RWPE2 (cell line): Measurements from ENCODE around the gene ABCB9.

Experiments used
- ATAC-seq: fragments of 200-7000 bp; cut with Tn5 transposase; 3 replicates; pipeline ENCODE4 v1.9.1; 2021; ENCODE audit warnings: low read depth
- DNase-seq: peaks from one replicate; pipeline ENCODE4 v3.0.0-alpha.2; 2020; ENCODE audit warnings: low spot score
- H3K27ac ChIP-seq: fragments of 450-650 bp; 2 replicates; pipeline ENCODE4 v1.5.1; 2017; ENCODE audit warnings: mild to moderate bottlenecking; ENCODE audit not compliant: poor library complexity, severe bottlenecking
- H3K27me3 ChIP-seq: fragments of 250-450 bp; sonication (Bioruptor Pico); 2 replicates; pipeline ENCODE4 v1.5.1; 2021; ENCODE audit warnings: mild to moderate bottlenecking, moderate library complexity; ENCODE audit not compliant: insufficient read depth, poor library complexity, severe bottlenecking
- H3K36me3 ChIP-seq: fragments of 250-450 bp; sonication (Bioruptor Pico); 2 replicates; pipeline ENCODE4 v1.5.1; 2020; ENCODE audit warnings: low read depth, mild to moderate bottlenecking, moderate library complexity
- H3K4me1 ChIP-seq: fragments of 250-450 bp; sonication (Bioruptor Pico); 2 replicates; pipeline ENCODE4 v1.5.1; 2021; ENCODE audit warnings: mild to moderate bottlenecking, moderate library complexity; ENCODE audit not compliant: insufficient read depth, poor library complexity, severe bottlenecking
- H3K4me3 ChIP-seq: fragments of 250-450 bp; sonication (Bioruptor Pico); 2 replicates; pipeline ENCODE4 v1.5.1; 2021; ENCODE audit warnings: mild to moderate bottlenecking, moderate library complexity; ENCODE audit not compliant: severe bottlenecking
- H3K9me3 ChIP-seq: fragments of 250-450 bp; sonication (Bioruptor Pico); 2 replicates; pipeline ENCODE4 v1.5.1; 2021; ENCODE audit warnings: mild to moderate bottlenecking, moderate library complexity; ENCODE audit not compliant: severe bottlenecking
- TF ChIP-seq, protein P1 (sequence below): fragments of 450-650 bp; IDR thresholded peaks from one replicate; pipeline ENCODE4 v1.5.1; 2017; ENCODE audit warnings: mild to moderate bottlenecking, moderate library complexity; ENCODE audit not compliant: poor library complexity, severe bottlenecking

The ABCB9 gene

DNA sequence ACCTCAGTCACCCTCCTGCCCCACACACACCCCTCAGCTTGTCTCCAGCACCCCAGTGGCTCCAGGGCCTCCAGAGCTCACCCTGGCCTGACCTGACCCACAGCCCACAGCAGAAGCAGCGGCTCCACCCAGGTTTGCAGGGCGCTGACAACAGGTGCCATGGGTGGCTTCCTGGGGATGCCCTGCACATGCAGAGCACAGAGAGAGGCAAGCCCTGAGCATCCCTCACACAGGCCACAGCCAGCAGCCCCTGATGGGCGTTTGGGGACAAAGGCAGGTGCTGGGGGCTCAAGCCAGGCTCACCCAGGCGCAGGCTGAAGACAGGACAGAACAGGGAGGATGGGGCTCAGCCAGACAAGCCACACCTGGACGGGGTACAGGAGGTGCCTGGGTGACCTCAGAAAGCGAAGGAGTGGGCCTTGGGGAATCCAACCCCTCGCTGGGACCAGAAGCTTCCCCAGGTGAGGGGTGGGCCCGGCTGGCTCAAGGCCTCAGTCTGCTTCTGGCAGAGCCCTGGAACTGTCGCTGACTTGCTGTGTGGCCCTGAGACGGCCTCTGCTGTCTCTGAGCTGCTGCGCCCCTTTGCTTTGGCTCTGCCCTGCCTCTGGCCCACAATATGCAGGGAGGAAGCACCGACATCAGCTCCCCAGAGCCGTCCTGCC lies 24.8 kb upstream of the ABCB9 start:
- H3K4me3 ChIP-seq = no peak overlapping the region
- no peak overlapping the region for H3K27ac ChIP-seq
- ATAC-seq = no peak
- H3K36me3 ChIP-seq = no peaks in the 10 kb centered on the region
- TF ChIP-seq, protein P1, sequence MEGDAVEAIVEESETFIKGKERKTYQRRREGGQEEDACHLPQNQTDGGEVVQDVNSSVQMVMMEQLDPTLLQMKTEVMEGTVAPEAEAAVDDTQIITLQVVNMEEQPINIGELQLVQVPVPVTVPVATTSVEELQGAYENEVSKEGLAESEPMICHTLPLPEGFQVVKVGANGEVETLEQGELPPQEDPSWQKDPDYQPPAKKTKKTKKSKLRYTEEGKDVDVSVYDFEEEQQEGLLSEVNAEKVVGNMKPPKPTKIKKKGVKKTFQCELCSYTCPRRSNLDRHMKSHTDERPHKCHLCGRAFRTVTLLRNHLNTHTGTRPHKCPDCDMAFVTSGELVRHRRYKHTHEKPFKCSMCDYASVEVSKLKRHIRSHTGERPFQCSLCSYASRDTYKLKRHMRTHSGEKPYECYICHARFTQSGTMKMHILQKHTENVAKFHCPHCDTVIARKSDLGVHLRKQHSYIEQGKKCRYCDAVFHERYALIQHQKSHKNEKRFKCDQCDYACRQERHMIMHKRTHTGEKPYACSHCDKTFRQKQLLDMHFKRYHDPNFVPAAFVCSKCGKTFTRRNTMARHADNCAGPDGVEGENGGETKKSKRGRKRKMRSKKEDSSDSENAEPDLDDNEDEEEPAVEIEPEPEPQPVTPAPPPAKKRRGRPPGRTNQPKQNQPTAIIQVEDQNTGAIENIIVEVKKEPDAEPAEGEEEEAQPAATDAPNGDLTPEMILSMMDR = no peak
- no peaks in the 10 kb centered on the region for H3K27me3 ChIP-seq
- DNase-seq = no peak
- no peaks in the 10 kb centered on the region for H3K9me3 ChIP-seq
- no peaks in the 10 kb centered on the region for H3K4me1 ChIP-seq

DNA sequence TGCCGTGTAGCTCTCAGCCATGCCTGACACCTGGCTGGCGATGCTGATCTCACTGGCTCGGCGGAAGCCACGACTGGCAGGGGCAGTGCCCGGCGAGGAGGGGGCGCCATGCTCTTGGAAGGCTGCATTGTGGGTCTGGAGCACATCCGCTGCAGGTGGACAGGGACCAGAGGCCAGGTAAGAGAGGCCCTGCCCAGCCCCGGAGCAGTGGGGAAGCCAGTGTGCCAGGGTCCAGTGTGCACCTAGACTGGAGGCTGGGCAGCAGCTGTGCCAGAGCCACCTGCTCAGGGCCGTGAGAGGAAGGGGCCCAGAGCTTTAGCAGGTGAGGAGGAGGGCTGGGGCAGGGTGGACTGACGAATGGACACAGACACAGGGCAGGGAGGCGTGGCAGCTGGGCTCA lies 24.3 kb upstream of the ABCB9 start:
- H3K9me3 ChIP-seq = no peaks in the 10 kb centered on the region
- no peak overlapping the region for H3K27ac ChIP-seq
- H3K4me3 ChIP-seq = no peak overlapping the region
- TF ChIP-seq, protein P1 = no peak
- DNase-seq = no peak
- H3K4me1 ChIP-seq = no peaks in the 10 kb centered on the region
- ATAC-seq = no peak
- no peaks in the 10 kb centered on the region for H3K27me3 ChIP-seq
- no peaks in the 10 kb centered on the region for H3K36me3 ChIP-seq

DNA sequence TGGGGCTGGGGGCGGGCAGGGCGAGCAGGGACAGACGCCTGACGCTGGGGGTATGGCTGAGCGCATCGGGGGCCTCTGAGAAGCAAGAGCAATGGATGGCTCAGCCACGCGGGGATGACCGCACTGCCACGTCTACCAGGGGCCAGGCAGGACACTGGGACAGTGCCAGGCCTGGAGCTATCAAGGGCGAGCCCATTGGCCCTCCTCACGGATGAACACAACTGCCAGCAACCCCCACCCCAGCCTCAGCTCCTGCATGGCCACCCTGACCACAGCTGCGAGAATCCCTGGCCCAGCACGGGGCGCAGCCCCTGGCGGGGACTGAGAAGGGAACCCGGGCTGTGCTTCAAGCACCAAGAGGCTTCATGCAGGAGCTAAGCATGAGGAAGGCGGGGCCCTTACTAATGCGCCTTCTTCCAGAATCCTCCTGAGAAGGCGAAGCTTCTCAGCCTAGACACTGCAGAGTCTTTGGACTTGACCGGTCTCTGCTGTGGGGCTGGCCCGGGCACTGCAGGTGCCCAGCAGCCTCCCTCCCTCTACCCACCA lies 23.7 kb upstream of the ABCB9 start:
- TF ChIP-seq, protein P1 = no peak
- no peak for DNase-seq
- H3K4me3 ChIP-seq = no peak overlapping the region
- H3K4me1 ChIP-seq = no peaks in the 10 kb centered on the region
- H3K27me3 ChIP-seq = no peaks in the 10 kb centered on the region
- no peak for ATAC-seq
- H3K36me3 ChIP-seq = no peaks in the 10 kb centered on the region
- no peak overlapping the region for H3K27ac ChIP-seq
- H3K9me3 ChIP-seq = no peaks in the 10 kb centered on the region

DNA sequence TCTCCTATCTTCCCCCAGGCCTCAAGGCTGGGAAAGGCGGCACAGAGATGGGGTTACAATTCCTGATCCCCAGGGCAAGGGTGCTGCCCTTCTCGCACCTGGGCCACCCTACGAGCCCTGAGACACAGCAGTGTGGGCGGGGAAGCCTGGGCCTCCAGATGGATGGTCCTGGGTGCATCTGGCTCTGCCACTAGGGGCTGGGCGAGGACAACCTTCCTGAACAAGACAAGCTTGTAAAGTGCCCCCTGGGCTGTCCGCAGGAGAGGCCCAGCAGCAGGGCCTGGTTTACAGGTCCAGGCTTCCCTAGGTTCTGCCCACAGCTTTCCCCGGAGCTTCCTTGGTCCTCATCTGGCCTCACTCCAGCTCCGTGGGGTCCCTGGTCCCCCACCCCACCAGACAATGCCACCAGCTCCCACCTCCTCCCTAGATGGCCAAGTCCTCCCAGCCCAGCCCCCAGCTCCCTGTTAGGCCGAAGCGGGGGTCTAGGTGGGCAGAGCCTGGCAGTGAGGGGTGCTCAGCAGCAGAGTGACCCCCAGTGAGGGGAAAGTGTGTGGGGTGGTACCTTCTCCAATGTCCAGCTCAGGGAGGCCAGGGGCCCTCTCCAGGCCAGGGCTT lies 23.1 kb upstream of the ABCB9 start:
- no peaks in the 10 kb centered on the region for H3K27me3 ChIP-seq
- no peak for DNase-seq
- H3K36me3 ChIP-seq = no peaks in the 10 kb centered on the region
- H3K4me3 ChIP-seq = no peak overlapping the region
- no peaks in the 10 kb centered on the region for H3K9me3 ChIP-seq
- H3K27ac ChIP-seq = no peak overlapping the region
- TF ChIP-seq, protein P1 = no peak
- H3K4me1 ChIP-seq = no peaks in the 10 kb centered on the region
- ATAC-seq = no peak
